ENCODE results near the gene CFAP99. TPM values are rescaled to one million over a fixed set of nuclear protein-coding genes. Genes with fewer than 3 reads are reported as not detected.
A peak's percentile ranks its signal among the peaks of the same experiment; 100 is the strongest.

CFAP99 gene
- total and polyA plus RNA-seq, 9 of the 15 experiments (the other 6 are each of a cell fraction or from before 2014, with no cell fraction given): 0.07 to 0.18 (median 0.09) TPM; not detected in 6

GRCh38 chr4:2472187-2472586, 53.4 kb downstream of the CFAP99 start:
- in situ Hi-C loops (cut with MboI): no loop called here
- CTCF ChIA-PET (ENCODE audit: low intra/inter-chr PET ratio): no interaction called here
- Histone ChIP-seq H3K4me1 (replicated peaks in 1 of 2; ENCODE audit: control insufficient read depth in 2 of 2, insufficient read depth in 2 of 2, low read length in 2 of 2) (peaks cover 15 to 32% of the 10 kb centered on the region in 2 experiments; a peak in 4 of 5 replicates), H3K4me2 (ENCODE audit: insufficient read depth, low read length) (no peak overlapping the region), H3K9ac (ENCODE audit: insufficient read depth in 1 of 2, low read depth in 2 of 2, low read length in 2 of 2) (no peak overlapping the region), H3K79me2 (ENCODE audit: control insufficient read depth, insufficient read depth, low read length) (peaks cover 96% of the 10 kb centered on the region), H3K9me3 (replicated peaks; ENCODE audit: control insufficient read depth, insufficient read depth, low read depth, low read length) (no peaks in the 10 kb centered on the region), H3K9me1 (ENCODE audit: control insufficient read depth, insufficient read depth, low read length) (no peaks in the 10 kb centered on the region), H3K36me3 (ENCODE audit: control insufficient read depth, insufficient read depth, low read length) (peaks cover 71% of the 10 kb centered on the region), H2AFZ (ENCODE audit: low read depth, low read length) (no peak overlapping the region), H3K27me3 (ENCODE audit: control insufficient read depth in 2 of 2, insufficient read depth in 2 of 2, low read length in 2 of 2) (no peaks in the 10 kb centered on the region), H3K4me3 (no peak overlapping the region), H3K27ac (ENCODE audit: extremely low read depth, low read depth, low read length) (0 out of 3 replicates have a peak overlapping the region, but pooled peaks have one; percentile 15), H4K20me1 (replicated peaks; ENCODE audit: control insufficient read depth, insufficient read depth, low read length) (peaks cover 20% of the 10 kb centered on the region)
- FAIRE-seq (no peak), DNase-seq (ENCODE audit: extremely low read depth in 1 of 4, low spot score in 3 of 4) (no peak), ATAC-seq (no peak)
- intact Hi-C loops (cut with micrococcal nuclease): no loop called here
- POLR2A ChIA-PET: interaction anchor here (0.6 to 1.5 kb wide), 7 partner anchors 9 to 1063 kb away, joined by 3 to 4 read pairs (median 3); no protein-coding TSS in a partner anchor
- BruUV-seq (replicated peaks): no TSS peak
- WGBS (ENCODE audit: insufficient coverage, low coverage, missing lambda C conversion rate): 87% methylated on average over 4 of the region's 4 CpGs
- TF ChIP-seq HEY1 (CRISPR knock-in tag; IDR thresholded peaks at IDR 0.05; ENCODE audit: borderline replicate concordance) (no peak), ZNF316 (IDR thresholded peaks at IDR 0.05) (peak; percentile 84), NFE2 (IDR thresholded peaks at IDR 0.05; ENCODE audit: low read depth) (peak; percentile 57; the same call in 1 of the 2 replicates), CSDE1 (IDR thresholded peaks at IDR 0.05) (no peak), ATF2 (CRISPR knock-in tag; IDR thresholded peaks at IDR 0.05) (no peak), RBM39 (optimal IDR thresholded peaks at IDR 0.05; ENCODE audit: low read depth, low read length) (no peak), CHD2 (IDR thresholded peaks at IDR 0.05; ENCODE audit: low read depth, low read length) (no peak), YY1 (IDR thresholded peaks at IDR 0.05; ENCODE audit: borderline replicate concordance in 1 of 3, control insufficient read depth in 1 of 3, extremely low read depth in 1 of 3, insufficient read depth in 3 of 3, insufficient read length in 1 of 3, insufficient replicate concordance in 2 of 3, low read depth in 1 of 3, low read length in 2 of 3) (no peak), BHLHE40 (IDR thresholded peaks at IDR 0.05; ENCODE audit: low read length) (no peak), ZC3H4 (CRISPR knock-in tag; IDR thresholded peaks at IDR 0.05; ENCODE audit: borderline replicate concordance) (no peak), TFAP4 (CRISPR knock-in tag; IDR thresholded peaks at IDR 0.05; ENCODE audit: borderline replicate concordance) (no peak), HMBOX1 (IDR thresholded peaks at IDR 0.05) (no peak), KAT8 (IDR thresholded peaks at IDR 0.05; ENCODE audit: low read depth) (no peak), NELFE (IDR thresholded peaks at IDR 0.05; ENCODE audit: insufficient read depth, insufficient read length) (no peak), C11orf30 (IDR thresholded peaks at IDR 0.05; ENCODE audit: low read depth) (peak; percentile 67), MAFG (tag; conservative IDR thresholded peaks at IDR 0.05) (peak; percentile 71)

Data from K562 (cell line).